Fibroblast of mammary gland (primary cell): ENCODE measurements around the gene SLC19A3.
A peak's percentile ranks its signal among the peaks of the same experiment; 100 is the strongest.
"Not testable (repeated sequence)": the region's sequence is repeated elsewhere in the genome, so short reads cannot be mapped to it uniquely, and the experiment has no call there.

Experiments
- DNase-seq: peaks from one replicate; pipeline ENCODE4 v3.0.0-alpha.2; 2010; ENCODE audit warnings: low read depth
- H3K4me3 ChIP-seq: 2 replicates; pipeline ENCODE4 v1.5.1; 2011; ENCODE audit warnings: low read depth, mild to moderate bottlenecking, low read length, moderate library complexity; ENCODE audit not compliant: control insufficient read depth
- TF ChIP-seq, protein P1 (sequence below): conservative IDR thresholded peaks from 2 replicates; pipeline ENCODE4 v1.5.1; 2011; ENCODE audit warnings: low read depth, low read length, inconsistent platforms; ENCODE audit not compliant: control insufficient read depth, insufficient read depth

The SLC19A3 gene

DNA sequence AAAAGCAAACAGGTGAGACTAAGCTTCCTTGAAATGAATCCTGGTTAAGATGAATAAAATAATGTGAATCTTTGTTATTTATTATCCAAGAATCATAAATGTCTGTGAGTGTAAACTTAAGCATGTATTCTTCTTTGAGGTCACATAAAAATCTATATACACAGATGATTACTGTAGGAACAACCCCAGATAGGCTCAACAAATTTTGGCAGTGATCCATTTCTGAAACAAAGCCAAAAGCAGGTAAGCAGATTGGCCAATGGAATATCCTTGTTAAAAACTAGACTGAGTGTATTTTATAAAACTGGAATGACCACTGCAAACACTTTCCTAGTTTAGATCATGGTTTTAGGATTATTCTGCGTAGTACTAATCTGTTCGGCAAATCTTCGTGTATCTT, 39.9 kb downstream of the SLC19A3 start:
- DNase-seq: no peak
- TF ChIP-seq, protein P1, sequence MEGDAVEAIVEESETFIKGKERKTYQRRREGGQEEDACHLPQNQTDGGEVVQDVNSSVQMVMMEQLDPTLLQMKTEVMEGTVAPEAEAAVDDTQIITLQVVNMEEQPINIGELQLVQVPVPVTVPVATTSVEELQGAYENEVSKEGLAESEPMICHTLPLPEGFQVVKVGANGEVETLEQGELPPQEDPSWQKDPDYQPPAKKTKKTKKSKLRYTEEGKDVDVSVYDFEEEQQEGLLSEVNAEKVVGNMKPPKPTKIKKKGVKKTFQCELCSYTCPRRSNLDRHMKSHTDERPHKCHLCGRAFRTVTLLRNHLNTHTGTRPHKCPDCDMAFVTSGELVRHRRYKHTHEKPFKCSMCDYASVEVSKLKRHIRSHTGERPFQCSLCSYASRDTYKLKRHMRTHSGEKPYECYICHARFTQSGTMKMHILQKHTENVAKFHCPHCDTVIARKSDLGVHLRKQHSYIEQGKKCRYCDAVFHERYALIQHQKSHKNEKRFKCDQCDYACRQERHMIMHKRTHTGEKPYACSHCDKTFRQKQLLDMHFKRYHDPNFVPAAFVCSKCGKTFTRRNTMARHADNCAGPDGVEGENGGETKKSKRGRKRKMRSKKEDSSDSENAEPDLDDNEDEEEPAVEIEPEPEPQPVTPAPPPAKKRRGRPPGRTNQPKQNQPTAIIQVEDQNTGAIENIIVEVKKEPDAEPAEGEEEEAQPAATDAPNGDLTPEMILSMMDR: no peak
- no peak overlapping the region for H3K4me3 ChIP-seq

DNA sequence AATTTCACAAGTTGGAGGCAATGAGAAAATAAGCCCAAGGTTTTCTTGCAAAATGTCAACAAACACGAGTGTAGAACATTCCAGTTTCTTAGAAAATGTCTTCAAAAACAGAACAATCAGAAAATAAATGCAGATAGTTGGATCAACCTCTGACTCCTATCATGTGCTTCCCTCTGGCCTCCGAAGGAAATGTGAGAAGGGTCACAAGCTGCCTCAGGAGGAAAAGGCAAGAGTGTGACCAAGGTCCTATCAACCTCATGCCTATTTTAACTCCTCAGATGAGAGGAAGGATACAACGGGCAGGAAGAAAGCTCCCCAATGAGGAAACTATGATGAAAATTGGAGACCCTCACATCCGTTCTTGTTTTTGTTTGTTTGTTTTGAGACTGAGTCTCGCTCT, 43.3 kb downstream of the SLC19A3 start:
- TF ChIP-seq, protein P1: no peak
- DNase-seq: no peak
- no peak overlapping the region for H3K4me3 ChIP-seq

GRCh38 chr2:227673620-227674019, 44.2 kb downstream of the SLC19A3 start:
- DNase-seq, H3K4me3 ChIP-seq: not testable (repeated sequence)

GRCh38 chr2:227671170-227671905, 46.5 kb downstream of the SLC19A3 start:
- DNase-seq: peak; percentile 10
- H3K4me3 ChIP-seq: no peak overlapping the region
- TF ChIP-seq, protein P1: no peak

DNA sequence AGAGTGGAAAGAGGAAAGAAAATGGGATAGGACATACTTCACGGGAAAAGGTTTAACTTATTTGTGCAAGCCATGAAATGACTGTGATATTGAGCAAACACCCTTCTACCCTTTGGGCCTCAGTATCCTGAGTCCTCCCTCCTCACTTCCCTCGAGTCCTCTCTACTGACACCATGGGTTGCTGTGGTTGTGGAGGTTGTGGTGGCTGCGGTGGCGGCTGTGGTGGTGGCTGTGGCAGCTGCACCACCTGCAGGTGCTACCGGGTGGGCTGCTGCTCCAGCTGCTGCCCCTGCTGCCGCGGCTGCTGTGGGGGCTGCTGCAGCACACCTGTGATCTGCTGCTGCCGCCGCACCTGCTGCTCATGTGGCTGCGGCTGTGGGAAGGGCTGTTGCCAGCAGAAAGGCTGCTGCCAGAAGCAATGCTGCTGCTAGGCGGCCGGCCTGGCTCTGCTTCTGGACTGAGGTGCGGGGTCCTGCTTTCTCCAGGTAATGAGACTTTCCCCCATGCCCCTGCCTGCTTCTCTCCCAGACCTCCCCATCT, 51.1 kb downstream of the SLC19A3 start, which contains the start of gene SCYGR5:
Gene SCYGR5, plus strand, starts transcription at position 174 of the 540 bp plus-strand sequence. Its CDS starts 0 bp downstream, at position 174.
- not testable (repeated sequence) for DNase-seq, H3K4me3 ChIP-seq

DNA sequence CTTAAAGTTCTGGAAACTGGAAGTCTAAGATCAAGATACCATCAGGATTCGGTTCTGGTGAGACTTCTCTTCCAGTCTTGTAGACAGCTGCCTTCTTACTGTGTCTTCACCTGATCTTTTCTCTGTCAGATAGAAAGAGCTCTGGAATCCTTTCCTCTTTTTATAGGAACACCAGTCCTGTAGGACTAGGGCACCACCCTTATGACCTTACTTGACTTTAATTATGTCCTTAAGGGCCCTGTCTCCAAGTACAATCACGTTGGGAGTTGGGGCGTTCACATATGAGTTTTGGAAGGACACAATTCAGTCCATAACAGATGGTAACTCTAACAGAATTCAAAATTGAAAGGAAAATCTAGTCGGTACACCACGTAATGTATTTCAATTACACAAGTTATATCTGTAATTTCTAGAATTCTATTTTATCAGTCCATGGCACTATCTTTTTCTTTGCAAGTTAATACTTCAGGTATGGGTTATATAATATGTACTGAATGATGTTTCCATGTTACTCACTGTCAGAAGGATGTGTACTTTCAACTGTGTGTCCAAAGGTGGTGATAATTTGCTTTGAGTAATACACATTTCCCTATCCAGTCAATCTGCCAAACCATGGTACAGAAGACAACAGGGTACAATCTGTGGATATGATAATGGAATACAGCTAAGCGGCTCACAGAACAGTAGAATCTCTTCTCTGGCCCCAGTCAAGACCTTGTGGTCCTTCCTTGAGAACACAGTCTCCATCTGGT, 52.5 kb downstream of the SLC19A3 start:
- TF ChIP-seq, protein P1: no peak
- no peak overlapping the region for H3K4me3 ChIP-seq
- DNase-seq: no peak

GRCh38 chr2:227661827-227662226, 56.0 kb downstream of the SLC19A3 start:
- no peak for DNase-seq
- TF ChIP-seq, protein P1: no peak
- no peak overlapping the region for H3K4me3 ChIP-seq
